ENCODE measurements around the gene LY9.
"Not testable (repeated sequence)": the region's sequence is repeated elsewhere in the genome, so short reads cannot be mapped to it uniquely, and the experiment has no call there.

LY9 gene

GRCh38 chr1:160867651-160868050 is 71.7 kb downstream of the LY9 start:
- DNase-seq: not testable (repeated sequence)

GRCh38 chr1:160868141-160868540 is 72.2 kb downstream of the LY9 start:
- DNase-seq: no peak

- DNase-seq: no peak
Observed at GRCh38 chr1:160874935-160875334, 79.0 kb downstream of the LY9 start.

- DNase-seq: not testable (repeated sequence)
Observed at GRCh38 chr1:160875591-160875990, 79.6 kb downstream of the LY9 start.

- no peak for DNase-seq
Observed at GRCh38 chr1:160876311-160876710, 80.3 kb downstream of the LY9 start.

- DNase-seq: no peak
Observed at GRCh38 chr1:160877221-160877620, 81.2 kb downstream of the LY9 start.
